Measurements from ENCODE around the gene LIM2.
A peak's percentile ranks its signal among the peaks of the same experiment; 100 is the strongest.

LIM2 gene

GRCh38 chr19:51339687-51340656 is 47.8 kb downstream of the LIM2 start:
- DNase-seq (ENCODE audit: low read depth in 2 of 2): peak; percentile 89 to 95

DNA sequence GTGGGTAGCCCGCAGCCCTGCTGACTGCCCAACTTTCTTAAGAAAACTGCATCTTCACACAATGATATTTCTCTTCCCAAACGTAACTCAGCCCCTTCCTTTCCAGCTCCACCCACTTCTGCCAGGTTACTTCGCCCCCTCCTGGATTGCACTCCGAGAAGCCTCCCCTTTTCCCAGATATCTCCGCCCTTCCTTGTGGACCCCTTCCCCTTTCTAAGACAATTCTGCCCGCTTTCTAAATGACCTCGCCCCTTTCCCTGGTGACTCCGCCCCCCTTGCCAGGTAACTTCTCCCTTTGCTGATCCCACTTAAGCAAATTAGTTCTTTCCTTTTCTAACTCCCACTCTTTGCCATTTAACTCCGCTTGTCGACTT is 48.5 kb downstream of the LIM2 start:
- DNase-seq (ENCODE audit: low read depth in 2 of 2): peak in 1 of 2 donors; percentile 20

GRCh38 chr19:51338563-51339312 is 49.0 kb downstream of the LIM2 start:
- peak; percentile 80 to 85 for DNase-seq (ENCODE audit: low read depth in 2 of 2)

DNA sequence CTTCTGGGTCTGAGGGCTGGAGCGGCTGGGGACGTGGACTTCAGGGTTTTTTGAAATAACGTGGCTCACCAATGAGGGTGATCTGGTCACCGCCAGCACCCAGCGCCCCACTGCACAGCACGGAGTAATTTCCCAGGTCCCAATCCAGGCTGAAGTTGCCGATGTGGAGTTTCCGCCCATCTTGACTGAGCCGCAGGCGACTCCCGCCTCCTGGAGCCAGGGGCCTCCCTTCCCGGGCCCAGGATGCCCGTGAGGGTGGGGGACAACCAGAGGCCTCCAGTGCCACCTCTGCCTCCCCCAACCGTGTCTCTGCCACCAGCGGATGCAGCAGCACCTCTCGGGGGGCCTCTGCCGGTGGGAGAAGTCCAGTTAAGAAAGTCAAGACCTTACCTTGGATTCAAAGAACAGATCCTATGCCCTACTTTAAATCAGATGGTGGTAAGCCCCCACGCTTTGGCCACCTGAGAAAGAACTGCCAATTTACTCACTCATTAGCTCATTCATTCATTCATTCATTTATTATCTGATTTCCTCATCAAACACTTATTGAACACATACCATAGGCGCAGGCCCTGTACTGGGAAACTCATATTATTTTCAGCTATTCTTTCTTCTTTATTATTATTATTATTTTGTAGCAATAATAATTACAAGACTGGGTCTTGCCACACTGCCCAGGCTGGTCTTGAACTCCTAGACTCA is 49.8 kb downstream of the LIM2 start:
- DNase-seq (ENCODE audit: low read depth in 2 of 2): no peak

- DNase-seq (ENCODE audit: low read depth in 2 of 2): no peak
Measured at GRCh38 chr19:51337141-51337860, 50.5 kb downstream of the LIM2 start.

GRCh38 chr19:51333836-51334460 is 53.8 kb downstream of the LIM2 start:
- no peak for DNase-seq (ENCODE audit: low read depth in 2 of 2)

DNA sequence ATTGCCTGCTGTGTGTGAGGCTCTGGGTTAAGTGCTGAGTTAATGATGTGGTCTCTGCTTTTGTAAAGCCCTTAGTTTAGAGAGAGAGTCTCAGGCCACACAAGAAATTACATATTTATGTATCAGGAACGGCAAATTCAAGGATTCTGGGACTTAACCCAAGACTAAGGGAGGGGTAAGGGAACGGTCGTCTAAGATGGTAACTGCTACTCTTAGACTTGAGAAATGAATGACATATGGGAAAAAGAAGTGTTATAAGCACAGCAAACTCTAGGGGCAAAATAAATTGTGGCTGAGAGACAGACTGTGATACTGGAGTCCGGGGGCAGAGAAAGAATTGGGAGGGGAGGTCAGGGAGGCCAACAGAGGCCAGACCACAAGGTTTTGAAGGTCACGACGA is 56.1 kb downstream of the LIM2 start:
- no peak for DNase-seq (ENCODE audit: low read depth in 2 of 2)

DNA sequence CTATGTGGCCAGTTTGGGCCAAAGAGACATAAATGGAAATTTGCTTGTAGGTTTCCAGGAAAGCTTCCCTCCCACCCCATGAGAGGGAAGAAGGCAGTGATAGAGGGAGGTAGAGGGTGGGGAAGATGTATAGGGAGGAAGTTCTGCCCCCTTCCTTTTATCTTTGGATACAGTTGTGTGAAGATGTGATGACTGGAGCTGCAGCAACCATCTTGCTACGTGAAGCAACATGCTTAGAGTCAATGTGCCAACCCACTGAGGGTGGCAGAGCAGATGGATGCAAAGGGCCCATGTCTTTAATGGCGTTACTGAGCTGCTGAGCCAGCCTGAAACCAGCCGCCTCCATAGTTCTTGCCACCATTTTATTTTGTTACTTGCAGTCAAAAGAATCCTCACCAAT is 56.6 kb downstream of the LIM2 start:
- DNase-seq (ENCODE audit: low read depth in 2 of 2): no peak

GRCh38 chr19:51330366-51330765 is 57.4 kb downstream of the LIM2 start:
- DNase-seq (ENCODE audit: low read depth in 2 of 2): no peak
